AG04449 (cell line): ENCODE results near the gene FXYD2.

ENCODE experiments used
- CTCF ChIA-PET: fragments of 350-600 bp; formaldehyde crosslinking; extraction: SDS; loops from one replicate; lab custom pipeline; 2021; ENCODE audit warnings: antibody characterized with exemption; lab: Yijun Ruan, JAX
- POLR2A ChIA-PET: fragments of 400-600, 350-600 bp; formaldehyde crosslinking; extraction: SDS; loops from one replicate; lab custom pipeline; 2020; ENCODE audit warnings: antibody characterized with exemption, inconsistent platforms; lab: Yijun Ruan, JAX
- DNase-seq: peaks from one replicate; pipeline ENCODE4 v3.0.0-alpha.2; 2010; ENCODE audit warnings: low read depth, low spot score
- H3K4me3 ChIP-seq: 2 replicates; pipeline ENCODE4 v1.5.1; 2011; ENCODE audit warnings: low read depth, mild to moderate bottlenecking, control low read depth, low read length
- CTCF ChIP-seq: IDR thresholded peaks from one replicate; pipeline ENCODE4 v1.5.1; 2011; ENCODE audit warnings: mild to moderate bottlenecking, moderate library complexity, low read length, control low read depth, inconsistent platforms; ENCODE audit not compliant: insufficient read depth; ENCODE audit errors: missing control alignments

FXYD2 gene

GRCh38 chr11:117834838-117835443 is 10.4 kb upstream of the FXYD2 start:
- CTCF ChIA-PET = interaction anchor here (0.7 to 9.5 kb wide), 5 partner anchors 8 to 112 kb away, joined by 3 to 82 read pairs (median 21); no protein-coding TSS in a partner anchor
- TF ChIP-seq CTCF = no peak
- no peak for DNase-seq
- POLR2A ChIA-PET = no interaction called here
- H3K4me3 ChIP-seq = no peak overlapping the region

GRCh38 chr11:117834068-117834810 is 9.7 kb upstream of the FXYD2 start:
- no peak for DNase-seq
- CTCF ChIA-PET = interaction anchor here (0.7 to 9.5 kb wide), 7 partner anchors 9 to 219 kb away, joined by 3 to 82 read pairs (median 4); partner anchors contain the start of gene FXYD2
- no peak overlapping the region for H3K4me3 ChIP-seq
- POLR2A ChIA-PET = no interaction called here
- TF ChIP-seq CTCF = no peak

GRCh38 chr11:117833401-117833891 is 8.9 kb upstream of the FXYD2 start:
- TF ChIP-seq CTCF = no peak
- POLR2A ChIA-PET = no interaction called here

GRCh38 chr11:117832511-117832910 is 8.0 kb upstream of the FXYD2 start:
- CTCF ChIA-PET = interaction anchor here (1.1 to 9.5 kb wide), 5 partner anchors 8 to 115 kb away, joined by 3 to 82 read pairs (median 21); partner anchors contain the start of gene FXYD2
- no peak overlapping the region for H3K4me3 ChIP-seq
- DNase-seq = no peak
- POLR2A ChIA-PET = no interaction called here
- TF ChIP-seq CTCF = no peak

More at GRCh38 chr11:117833401-117833891, 8.9 kb upstream of the FXYD2 start:
- CTCF ChIA-PET = interaction anchor here (1.5 to 9.5 kb wide), 4 partner anchors 9 to 114 kb away, joined by 4 to 82 read pairs (median 32); partner anchors contain the start of gene FXYD2
- DNase-seq = no peak
- H3K4me3 ChIP-seq = no peak overlapping the region

- no peak for TF ChIP-seq CTCF
- H3K4me3 ChIP-seq = no peak overlapping the region
- ChIA-PET POLR2A (no interaction called here), CTCF (interaction anchor here (0.9 to 9.5 kb wide), 7 partner anchors 9 to 222 kb away, joined by 3 to 82 read pairs (median 3); no protein-coding TSS in a partner anchor)
- DNase-seq = no peak
Observed at GRCh38 chr11:117831661-117832415, 7.3 kb upstream of the FXYD2 start.
